Stimulated activated CD4-positive, alpha-beta T cell treated with anti-CD3 and anti-CD28 coated beads, Interleukin-15, amount 100 ng/mL, for 1 hour (primary cell): Measurements from ENCODE around the gene MATCAP1.

ENCODE experiments used
- DNase-seq, 2 donors: peaks; one replicate each; pipeline ENCODE4 v3.0.0-alpha.2; 2020; ENCODE audit warnings: low read depth in 1 of 2, low spot score in 1 of 2

MATCAP1 gene

DNA sequence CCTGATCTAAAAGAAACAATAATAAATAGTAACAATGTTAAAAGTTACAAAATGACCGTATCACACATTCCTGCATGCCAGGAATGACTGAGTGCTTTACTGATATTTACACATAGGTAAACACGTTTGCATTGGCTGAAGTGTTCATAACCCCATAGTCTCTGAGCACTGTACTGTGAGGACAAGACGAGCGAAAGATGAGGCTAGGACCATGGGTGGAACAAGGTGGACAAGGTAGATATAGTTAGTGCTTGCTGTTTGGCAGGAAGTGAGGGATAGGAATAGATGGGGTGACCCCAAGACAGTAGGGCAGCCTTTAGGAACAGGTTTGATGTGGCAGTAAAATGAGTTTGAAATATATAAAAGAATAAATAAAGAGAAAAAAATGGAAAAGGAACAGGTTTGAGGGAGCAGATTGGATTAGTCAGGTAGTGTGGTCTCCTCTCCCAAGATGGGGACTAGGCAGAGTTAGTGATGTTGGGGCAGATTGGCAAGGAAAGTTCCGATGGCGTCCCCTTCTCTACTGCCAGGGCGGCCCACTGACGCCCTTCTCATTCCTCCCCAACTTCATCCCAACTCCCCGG is 7.7 kb upstream of the MATCAP1 start:
- DNase-seq: no peak

DNA sequence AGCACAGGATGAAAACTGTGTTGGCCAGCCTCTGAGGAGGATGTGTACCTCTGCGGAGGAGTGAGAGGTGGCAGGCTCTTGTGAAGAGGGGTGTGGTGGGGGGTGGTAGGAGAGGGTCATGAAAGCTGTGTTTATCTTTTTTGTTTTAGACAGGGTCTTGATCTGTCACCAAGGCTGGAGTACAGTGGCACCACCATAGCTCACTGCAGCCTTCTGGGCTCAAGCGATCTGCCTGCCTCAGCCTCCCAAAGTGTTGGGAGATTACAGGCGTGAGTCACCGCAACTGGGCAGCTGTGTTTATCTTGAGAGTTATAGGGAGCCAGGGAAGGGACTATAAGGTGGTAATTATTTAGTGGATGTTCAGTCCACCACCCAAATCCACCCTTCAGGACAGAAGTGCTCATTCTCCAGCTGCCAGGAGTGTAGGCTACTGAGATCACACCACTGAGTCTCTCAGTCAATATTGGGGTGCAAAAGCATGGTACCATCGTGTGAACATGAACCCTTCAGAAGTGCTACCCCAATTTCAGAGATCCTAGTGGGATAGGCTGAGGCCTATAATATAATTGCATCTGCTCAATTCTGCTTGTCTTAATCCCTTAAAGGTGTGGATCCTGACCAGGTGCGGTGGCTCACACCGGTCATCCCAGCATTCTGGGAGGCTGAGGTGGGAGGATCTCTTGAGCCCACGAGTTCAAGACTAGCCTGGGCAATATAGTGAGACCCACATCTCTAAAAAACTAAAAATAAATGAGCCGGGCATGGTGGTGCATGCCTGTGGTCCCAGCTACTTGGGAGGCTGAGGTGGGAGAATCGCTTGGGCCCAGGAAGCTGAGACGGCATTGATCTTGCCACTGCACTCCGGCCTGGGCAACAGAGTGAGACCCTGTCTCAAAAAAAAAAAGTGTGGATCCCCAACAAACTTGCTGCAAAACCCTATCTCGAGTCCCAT is 7.0 kb upstream of the MATCAP1 start:
- no peak for DNase-seq

DNA sequence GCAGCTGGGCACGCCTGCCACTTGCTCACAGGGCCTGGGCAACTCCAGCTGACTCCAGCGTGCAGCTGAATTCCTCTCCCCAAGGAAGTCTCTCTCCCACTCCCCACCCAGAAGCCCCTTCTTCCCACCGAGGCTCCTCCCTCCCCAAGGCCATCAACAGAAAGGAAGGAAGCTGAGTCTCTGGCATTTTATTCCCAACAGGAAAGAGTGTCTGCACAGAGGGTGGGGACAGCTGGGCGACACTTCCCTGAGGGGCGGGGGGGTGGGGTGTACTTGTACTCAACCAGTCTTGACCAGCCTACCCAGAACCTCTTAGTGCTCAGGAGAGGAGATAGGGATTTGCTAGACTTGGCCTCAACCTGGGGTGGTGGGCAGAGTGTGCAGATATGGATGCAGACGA is 6.3 kb upstream of the MATCAP1 start, which contains the start of gene EXOC3L1:
TSS of gene EXOC3L1 (minus strand) at position 96 of the 400 bp plus-strand sequence. CDS start 460 bp downstream, outside the sequence.
- DNase-seq: no peak

DNA sequence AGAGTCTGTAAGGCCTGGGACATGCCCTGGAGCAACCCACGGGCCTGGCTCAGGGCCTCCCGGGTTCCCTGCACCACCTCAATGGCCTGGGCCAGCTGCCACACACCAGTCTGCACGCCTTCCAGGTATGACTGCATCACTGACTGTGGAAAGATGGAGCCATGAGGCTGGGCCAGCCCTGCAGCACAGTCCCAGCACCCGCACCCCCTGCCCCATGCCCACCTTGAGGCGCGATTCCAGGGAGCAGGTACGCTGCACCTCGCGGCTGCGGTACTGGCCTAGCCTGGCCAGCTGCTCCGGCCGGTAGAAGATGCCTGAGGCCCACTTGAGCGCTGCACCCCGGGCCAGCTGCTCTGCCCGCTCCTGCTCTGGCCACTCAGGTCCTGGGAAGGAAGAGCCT is 5.0 kb upstream of the MATCAP1 start:
- DNase-seq: no peak

DNA sequence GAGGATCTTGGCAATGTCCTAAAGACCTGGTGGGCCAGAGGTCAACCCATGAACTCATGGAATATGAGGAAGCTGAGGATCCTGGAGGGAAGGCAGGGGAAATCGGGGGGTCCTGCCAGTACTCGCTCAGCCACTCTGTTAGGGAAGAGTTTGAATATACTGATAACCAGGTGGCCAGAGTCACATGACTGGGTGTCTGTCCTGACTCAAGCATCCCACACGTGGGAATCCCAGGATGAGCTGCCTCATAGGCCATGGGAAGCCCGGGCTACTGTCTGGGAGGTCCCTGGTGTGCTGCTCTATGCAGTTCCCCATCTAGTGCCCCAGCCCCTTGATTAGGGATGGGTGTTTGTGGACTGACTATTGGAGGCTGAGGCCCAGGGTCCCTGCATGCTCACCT is 4.6 kb upstream of the MATCAP1 start:
- no peak for DNase-seq

DNA sequence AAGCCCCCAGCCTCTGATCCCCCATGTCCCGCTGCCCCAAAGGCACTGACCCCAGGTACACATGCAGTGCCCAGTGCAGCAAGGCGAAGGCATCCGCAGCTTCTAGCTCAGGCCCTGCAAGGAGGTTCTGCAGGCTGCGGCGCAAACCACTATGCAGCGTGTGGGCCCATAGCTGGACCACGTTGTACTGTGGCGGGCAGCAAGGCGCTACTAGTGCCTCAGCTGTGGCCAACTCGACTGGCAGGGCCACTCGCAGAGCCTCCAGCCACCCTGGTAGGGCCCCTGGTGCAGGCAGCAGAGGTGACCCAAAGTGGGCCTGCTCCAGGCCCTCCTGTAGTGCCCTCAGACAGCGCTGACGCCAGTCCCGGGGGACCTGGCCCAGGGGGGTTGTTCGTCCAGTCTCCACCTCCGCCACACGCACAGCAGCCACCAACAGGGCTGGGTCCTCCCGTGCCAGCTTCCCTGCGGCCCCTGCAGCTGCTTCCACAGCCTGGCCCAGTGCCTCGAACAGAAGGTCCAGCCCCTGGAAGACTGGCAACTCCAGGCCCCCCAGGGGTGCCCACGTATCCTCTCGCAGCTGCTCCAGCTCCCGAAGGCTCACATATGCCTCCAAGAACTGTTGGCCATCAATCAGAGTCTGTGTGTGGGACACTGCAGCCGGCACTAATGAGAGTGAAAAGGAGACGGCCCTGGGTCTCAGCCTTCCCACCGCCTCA is 3.6 kb upstream of the MATCAP1 start:
- DNase-seq: no peak

DNA sequence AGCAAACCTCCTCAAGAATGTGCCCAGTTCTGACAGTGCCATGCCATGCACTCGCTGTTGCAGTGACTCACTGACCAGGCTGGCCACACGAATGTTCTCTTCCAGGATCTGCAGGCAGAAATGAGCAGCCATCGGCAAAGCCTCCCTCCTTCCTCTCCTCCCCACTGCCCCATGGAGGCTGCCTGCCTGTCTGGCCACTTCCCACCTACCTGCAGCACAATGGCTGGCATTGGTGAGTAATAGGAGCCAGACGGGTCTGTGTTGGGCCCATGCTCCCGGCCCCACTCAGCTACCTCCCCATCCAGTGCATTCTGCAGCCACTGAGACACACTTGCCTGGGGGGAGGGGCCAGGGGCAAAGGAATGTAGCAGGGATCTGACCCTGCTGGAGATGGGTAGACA is 2.8 kb upstream of the MATCAP1 start:
- no peak for DNase-seq

DNA sequence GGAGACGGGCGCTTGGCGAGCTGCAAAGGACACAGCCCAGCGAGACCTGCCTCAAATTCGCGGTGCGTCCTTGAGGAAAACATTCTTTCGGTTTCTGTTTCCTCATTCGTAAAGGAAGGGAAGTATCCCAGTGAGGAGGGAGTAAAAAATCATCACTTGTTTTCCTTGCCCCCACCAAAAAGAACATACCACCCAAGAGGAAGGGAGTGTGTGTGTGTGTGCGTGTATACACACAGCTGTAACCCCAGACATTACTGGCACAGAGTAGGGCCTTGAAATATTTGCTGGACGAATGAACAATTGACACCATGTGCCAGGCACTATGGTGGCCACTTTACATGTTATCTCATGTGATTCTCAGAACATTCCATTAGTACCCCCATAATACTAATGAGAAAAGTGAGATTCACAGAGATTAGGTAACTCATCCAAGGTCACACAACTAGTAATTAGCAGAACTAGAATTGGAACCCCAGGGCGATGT is 1.9 kb upstream of the MATCAP1 start:
- DNase-seq: no peak

DNA sequence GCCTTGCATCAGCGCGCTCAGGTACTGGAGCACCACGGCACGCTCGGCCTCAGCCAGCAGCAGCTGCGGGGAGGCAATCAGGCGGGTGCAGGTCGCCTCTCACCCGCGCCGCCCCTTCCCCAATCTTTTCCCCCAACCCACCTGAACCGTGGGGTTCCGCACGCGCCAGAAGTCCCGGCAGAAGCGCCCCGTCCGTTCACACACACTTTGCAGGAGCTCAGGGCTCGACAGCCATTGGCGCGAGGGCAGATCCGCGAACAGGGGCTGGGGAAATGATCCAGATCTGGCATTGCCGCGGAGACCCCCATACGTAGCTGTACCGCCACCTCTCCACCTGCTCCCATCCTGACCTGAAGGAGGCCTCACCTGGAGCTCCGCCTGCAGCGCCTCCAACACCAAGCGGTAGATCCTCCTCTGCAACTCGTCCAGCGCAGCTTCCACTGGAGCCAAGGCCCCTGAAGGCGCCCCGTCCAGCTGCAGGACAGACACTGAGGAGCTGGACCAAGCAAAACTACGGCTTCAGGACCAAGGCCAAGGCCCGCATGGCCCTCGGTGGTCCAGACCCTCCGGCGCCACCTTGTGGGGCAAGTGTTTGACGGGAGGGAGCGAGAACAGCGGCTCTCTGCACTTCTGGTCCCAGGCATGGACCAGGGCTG is 1.4 kb upstream of the MATCAP1 start:
- peak; percentile 61 to 76 for DNase-seq

DNA sequence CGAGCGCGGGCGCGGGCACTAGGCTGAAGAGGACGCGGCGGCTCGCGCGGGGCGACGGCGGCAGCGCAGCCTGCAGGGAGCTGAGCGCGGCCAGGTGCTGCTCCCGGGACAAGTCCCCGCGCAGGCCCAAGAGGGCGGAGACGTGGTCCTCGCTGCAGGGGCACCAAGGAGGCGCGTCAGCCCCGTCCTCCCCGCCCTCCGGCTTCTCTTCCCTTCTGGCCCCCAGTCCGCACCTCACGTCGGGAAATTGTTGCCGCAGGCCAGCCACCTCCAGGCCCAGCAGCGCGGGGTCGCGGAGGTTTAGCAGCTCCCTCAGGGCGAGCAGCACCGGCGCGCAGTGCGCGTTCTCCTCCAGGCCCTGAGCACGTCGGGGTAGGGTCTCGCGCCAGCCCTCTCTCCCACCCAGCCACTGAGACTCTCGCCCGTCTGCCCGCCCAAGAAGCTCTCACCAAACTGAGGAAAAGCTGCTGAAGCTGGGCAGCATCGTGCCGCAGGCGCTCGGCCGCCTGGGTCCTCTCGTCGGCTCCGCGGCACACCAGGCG is 761 bp upstream of the MATCAP1 start:
- DNase-seq: no peak

DNA sequence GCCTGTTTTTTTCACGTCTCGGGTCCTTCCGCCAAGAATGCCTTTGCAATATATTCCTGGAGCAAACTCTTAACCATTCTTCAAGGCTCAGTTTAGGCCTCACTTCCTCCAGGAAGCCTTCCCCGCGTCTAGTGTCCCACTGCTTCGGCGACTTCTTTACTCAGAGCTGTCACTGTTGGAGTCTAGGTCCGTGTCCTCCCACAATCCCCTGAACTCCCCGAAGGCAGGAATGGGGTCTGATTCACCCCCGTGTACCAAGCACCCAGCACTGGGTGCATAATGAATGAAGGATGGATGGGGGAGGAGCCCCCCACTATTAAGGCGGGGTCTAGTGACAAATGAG is 508 bp downstream of the MATCAP1 start:
- DNase-seq: no peak

DNA sequence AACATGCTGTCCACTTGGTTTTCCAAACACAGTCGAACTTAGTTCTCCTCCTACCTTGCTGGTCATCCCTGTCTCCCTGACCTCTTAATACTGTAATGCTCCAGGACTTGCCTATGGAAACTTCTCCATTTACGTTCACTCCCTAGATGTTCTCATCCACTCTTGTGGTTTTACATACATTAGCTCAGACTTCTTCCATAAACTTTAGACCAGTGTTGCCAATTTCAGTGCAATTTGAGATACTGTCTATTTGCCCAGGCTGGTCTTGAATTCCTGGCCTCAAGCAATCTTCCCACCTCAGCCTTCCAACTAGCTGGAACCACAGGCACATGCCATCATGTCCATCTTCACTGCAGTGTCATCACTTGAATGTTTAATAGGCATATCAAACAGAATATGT is 1.5 kb downstream of the MATCAP1 start:
- DNase-seq: no peak

DNA sequence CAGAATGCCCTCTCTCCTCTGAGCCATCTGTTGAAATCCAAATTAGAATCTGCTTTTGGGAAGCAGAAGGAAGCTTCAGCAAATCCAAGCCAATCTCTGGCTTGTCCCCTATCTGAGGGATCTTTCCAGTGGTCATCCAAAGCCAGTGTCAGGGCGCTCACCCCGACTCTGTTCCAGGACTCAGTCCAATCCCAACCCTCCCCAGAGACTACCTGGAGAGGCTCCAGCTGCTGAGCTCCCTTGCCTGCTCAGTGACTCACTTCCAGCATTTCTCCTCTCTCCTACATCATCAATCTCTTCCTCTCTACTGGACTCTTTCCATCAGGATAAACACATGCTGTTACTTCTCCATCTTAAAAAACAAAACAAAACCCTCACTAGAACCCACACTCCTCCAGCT is 2.4 kb downstream of the MATCAP1 start:
- no peak for DNase-seq

DNA sequence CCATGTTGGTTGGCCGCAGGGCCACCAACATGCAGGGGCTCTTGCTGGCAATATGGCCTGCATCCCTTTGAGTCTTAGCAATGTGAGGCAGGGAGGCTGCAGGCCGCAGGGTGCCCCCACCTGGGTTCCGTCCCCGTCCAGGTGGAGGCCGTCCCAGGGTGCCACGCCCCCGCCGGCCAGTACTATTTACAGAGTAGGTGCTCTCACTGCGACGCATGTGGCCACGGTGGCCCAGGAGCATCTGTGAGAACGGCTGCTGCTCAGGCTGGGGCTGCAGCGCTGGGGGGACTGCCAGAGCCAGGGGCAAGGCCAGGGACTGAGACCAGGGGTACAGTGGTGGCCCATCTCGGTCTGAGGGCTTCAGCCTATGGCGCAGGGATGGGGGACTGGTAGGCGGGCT is 3.6 kb downstream of the MATCAP1 start:
- no peak for DNase-seq

DNA sequence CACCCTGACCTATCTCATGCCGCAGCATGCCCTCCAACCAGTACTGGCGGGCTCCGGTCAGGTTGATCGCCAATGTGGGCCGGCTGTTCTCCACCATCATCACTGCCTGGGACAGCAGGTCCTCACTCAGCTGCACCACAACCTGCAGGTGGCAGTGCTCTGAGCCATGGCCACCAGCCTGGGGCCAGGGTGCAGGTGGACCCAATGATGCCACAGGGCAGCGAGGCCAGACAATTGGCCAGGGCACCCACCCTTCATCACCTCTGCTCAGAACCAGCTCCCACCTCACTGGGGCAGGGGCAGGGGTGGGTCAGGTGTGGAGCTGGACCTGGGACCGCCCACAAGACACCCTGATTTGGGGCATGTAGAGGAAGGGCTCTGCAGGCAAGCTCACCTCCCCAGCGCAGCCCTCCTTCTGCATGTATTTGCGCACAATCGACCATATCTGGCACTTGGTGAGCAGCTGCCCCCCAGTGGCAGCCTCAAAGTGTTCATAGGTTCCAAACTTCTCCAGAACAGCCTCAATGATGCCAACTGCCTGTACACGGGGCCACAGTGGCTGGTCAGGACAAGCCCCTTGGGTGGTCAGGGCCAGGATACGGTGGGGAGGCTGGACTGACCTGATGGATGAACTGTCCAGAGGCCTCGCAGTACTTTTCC is 4.2 kb downstream of the MATCAP1 start:
- no peak for DNase-seq

DNA sequence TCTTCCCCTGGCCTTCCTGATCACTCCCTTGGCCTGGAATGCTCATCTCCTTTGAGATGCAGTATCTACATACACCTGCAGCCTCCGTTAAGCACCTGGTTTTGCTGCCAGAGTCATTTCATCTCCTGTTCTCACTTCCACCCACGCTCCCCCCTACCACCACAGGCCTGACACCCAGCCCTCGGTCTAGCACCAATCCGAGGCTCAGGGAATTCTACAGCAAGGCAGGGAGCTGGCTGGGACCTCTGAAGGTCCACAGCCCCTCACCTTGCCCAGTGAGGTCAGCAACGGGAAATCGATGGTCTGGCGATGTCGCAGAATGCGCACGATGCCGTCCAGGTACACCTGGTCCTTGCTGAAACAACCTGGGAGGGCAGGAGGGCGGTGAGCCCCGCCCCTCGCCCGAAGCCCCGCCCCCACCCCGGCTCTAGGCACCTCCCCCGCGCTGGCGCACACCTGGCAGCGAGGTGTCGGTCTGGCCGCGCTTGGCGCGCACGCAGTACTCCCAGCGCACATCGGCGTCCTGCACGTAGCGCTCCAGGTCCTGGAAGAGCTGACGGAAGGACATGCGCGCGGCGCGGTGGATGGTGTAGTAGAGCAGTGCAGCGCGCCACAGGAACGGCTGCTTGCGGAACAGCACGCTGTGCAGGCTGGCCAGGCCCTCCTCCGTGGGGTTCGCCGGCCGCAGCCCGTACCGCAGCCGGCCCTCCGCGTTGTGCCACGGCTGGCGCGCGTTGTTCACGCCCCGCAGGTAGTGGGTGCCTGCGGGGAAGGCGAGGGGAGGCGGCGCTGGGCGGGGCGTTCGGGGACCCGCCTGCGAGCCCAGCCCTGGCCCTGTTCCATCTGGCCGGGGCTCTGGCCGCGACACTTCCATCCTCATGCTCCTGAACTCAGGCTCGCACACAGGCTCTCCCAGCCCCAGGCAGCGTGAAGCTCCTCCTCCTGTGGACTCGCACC is 5.7 kb downstream of the MATCAP1 start:
- DNase-seq: no peak

DNA sequence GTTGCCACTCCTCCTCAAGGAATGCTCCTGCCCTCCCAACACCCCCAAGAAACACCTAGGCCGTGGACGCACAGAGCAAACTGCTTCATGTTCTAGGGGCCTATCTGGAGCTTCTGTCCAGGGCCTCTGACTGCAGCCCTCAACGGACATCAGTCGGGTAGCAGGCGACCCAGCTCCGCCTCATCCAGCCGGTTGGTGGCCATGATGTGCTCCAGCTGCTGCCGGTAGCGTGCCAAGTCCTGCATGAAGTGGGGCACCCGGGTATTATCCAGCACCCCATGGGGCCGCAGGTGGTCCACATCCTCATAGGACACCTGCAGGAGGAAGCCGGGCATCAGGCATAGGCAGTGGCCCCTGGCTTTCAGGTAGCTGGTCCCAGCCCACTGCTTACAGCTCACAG is 7.1 kb downstream of the MATCAP1 start:
- DNase-seq: no peak

DNA sequence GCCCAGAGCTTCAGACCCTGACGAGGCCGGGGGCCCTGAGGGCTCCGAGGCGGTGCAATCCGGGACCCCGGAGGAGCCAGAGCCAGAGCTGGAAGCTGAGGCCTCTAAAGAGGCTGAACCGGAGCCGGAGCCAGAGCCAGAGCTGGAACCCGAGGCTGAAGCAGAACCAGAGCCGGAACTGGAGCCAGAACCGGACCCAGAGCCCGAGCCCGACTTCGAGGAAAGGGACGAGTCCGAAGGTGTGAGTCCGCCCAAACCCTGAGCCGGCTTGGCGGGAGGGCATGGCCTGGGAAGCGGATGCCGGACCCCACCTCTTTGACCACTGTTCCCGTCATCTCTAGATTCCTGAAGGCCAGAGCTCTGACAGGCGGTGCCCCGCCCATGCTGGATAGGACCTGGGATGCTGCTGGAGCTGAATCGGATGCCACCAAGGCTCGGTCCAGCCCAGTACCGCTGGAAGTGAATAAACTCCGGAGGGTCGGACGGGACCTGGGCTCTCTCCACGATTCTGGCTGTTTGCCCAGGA is 9.0 kb downstream of the MATCAP1 start:
- DNase-seq: no peak
